Left ventricle myocardium inferior (tissue), 1 donor: Measurements from ENCODE around the gene MROH7. TPM values are rescaled to one million over a fixed set of nuclear protein-coding genes. Genes with fewer than 3 reads are reported as not detected.

Experiments used
- DNase-seq: peaks from one replicate; pipeline ENCODE4 v3.0.0-alpha.2; 2020
- H3K27ac ChIP-seq: fragments of 200-600 bp; replicated peaks from 2 replicates; pipeline ENCODE4 v1.8.0; 2021
- H3K27me3 ChIP-seq: fragments of 200-600 bp; 2 replicates; pipeline ENCODE4 v1.8.0; 2021; ENCODE audit warnings: low read depth
- H3K36me3 ChIP-seq: fragments of 200-600 bp; 2 replicates; pipeline ENCODE4 v1.8.0; 2021
- H3K4me1 ChIP-seq: fragments of 200-600 bp; 2 replicates; pipeline ENCODE4 v1.8.0; 2021
- H3K4me3 ChIP-seq: fragments of 200-600 bp; 2 replicates; pipeline ENCODE4 v1.8.0; 2021; ENCODE audit warnings: mild to moderate bottlenecking, moderate library complexity
- H3K9me3 ChIP-seq: fragments of 200-600 bp; replicated peaks from 2 replicates; pipeline ENCODE4 v1.8.0; 2021
- CTCF ChIP-seq: fragments of 200-600 bp; IDR thresholded peaks from 2 replicates; pipeline ENCODE4 v1.8.0; 2021; ENCODE audit warnings: antibody characterized with exemption, mild to moderate bottlenecking, borderline replicate concordance
- intact Hi-C: fragments of 100-400 bp; cut with micrococcal nuclease; formaldehyde crosslinking; loops from one replicate; pipeline ENCODE4 v1.11.0; 2022
- total RNA-seq: library from RNA; stranded (reverse); fragmentation: NEBNext Ultra II Directional; extraction: Animal tissue kit (Norgen Biotek cat#: 25700); gene quantifications from one replicate; pipeline ENCODE4 v1.2.1, GENCODE V29; 2021
- donor health status: DM: no; HTN: yes; CAD: no; lungs with severe emphysema.

Gene MROH7
- total RNA-seq, 1 donor from 2014 or later = 6.8 TPM

GRCh38 chr1:54715493-54716298, 74.1 kb downstream of the MROH7 start, which contains the start of gene TTC4:
Gene TTC4, plus strand, starts transcription at chr1:54715861. Its CDS starts 48 bp downstream, at chr1:54715909.
- Histone ChIP-seq H3K27ac (peak within 1 kb of the TSS; percentile 76), H3K27me3 (no peaks in the 10 kb centered on the region), H3K4me1 (peaks cover 25% of the 10 kb centered on the region), H3K4me3 (peak within 1 kb of the TSS; percentile 87), H3K36me3 (peaks cover 34% of the 10 kb centered on the region), H3K9me3 (no peaks in the 10 kb centered on the region)
- peak; percentile 86 for DNase-seq
- intact Hi-C loops = no loop called here
- no peak for TF ChIP-seq CTCF

- intact Hi-C loops = no loop called here
These were observed 74.9 kb downstream of the MROH7 start for GRCh38 chr1:54716299-54717047.

GRCh38 chr1:54721719-54722118, 80.1 kb downstream of the MROH7 start:
- H3K4me3 ChIP-seq = no peak overlapping the region
- no peaks in the 10 kb centered on the region for H3K27me3 ChIP-seq
- H3K27ac ChIP-seq = no peak overlapping the region
- H3K9me3 ChIP-seq = no peaks in the 10 kb centered on the region
- intact Hi-C loops = no loop called here
- DNase-seq = no peak
- peaks cover 95% of the 10 kb centered on the region for H3K36me3 ChIP-seq
- peaks cover 7% of the 10 kb centered on the region for H3K4me1 ChIP-seq
- TF ChIP-seq CTCF = no peak

More at GRCh38 chr1:54716299-54717047, 74.9 kb downstream of the MROH7 start:
- peaks cover 25% of the 10 kb centered on the region for H3K4me1 ChIP-seq
- no peak for DNase-seq
- peak overlapping the region; percentile 76 for H3K27ac ChIP-seq
- no peak for TF ChIP-seq CTCF
- H3K36me3 ChIP-seq = peaks cover 42% of the 10 kb centered on the region
- H3K4me3 ChIP-seq = peak overlapping the region; percentile 87
- no peaks in the 10 kb centered on the region for H3K9me3 ChIP-seq
- no peaks in the 10 kb centered on the region for H3K27me3 ChIP-seq

GRCh38 chr1:54723985-54724384, 82.4 kb downstream of the MROH7 start:
- intact Hi-C loops = no loop called here
- Histone ChIP-seq H3K9me3 (no peaks in the 10 kb centered on the region), H3K4me1 (no peaks in the 10 kb centered on the region), H3K4me3 (no peak overlapping the region), H3K36me3 (peaks cover 98% of the 10 kb centered on the region), H3K27ac (no peak overlapping the region), H3K27me3 (no peaks in the 10 kb centered on the region)
- no peak for DNase-seq
- no peak for TF ChIP-seq CTCF

GRCh38 chr1:54724771-54725170, 83.2 kb downstream of the MROH7 start:
- Histone ChIP-seq H3K27ac (no peak overlapping the region), H3K27me3 (no peaks in the 10 kb centered on the region), H3K36me3 (peaks cover 99% of the 10 kb centered on the region), H3K4me3 (no peak overlapping the region), H3K9me3 (no peaks in the 10 kb centered on the region), H3K4me1 (no peaks in the 10 kb centered on the region)
- intact Hi-C loops = no loop called here
- DNase-seq = no peak
- no peak for TF ChIP-seq CTCF
